Glutamatergic neuron (in vitro differentiated cells): ENCODE results near the gene MRM1. TPM values are rescaled to one million over a fixed set of nuclear protein-coding genes. Genes with fewer than 3 reads are reported as not detected.

Experiments
- DNase-seq: peaks from one replicate; pipeline ENCODE4 v3.0.0; 2022
- H3K27ac Mint-ChIP-seq: one replicate; pipeline ENCODE4 v1.8.0; 2020; ENCODE audit warnings: mild to moderate bottlenecking, mixed read lengths, inconsistent platforms; ENCODE audit not compliant: unreplicated experiment
- H3K27me3 Mint-ChIP-seq: one replicate; pipeline ENCODE4 v1.8.0; 2020; ENCODE audit warnings: mild to moderate bottlenecking, moderate library complexity, mixed read lengths, inconsistent platforms; ENCODE audit not compliant: unreplicated experiment
- H3K36me3 Mint-ChIP-seq: one replicate; pipeline ENCODE4 v1.8.0; 2020; ENCODE audit warnings: mild to moderate bottlenecking, mixed read lengths, inconsistent platforms; ENCODE audit not compliant: unreplicated experiment
- H3K4me1 Mint-ChIP-seq: one replicate; pipeline ENCODE4 v1.8.0; 2020; ENCODE audit warnings: mild to moderate bottlenecking, low read depth, mixed read lengths, inconsistent platforms; ENCODE audit not compliant: unreplicated experiment
- H3K4me3 Mint-ChIP-seq: one replicate; pipeline ENCODE4 v1.8.0; 2020; ENCODE audit warnings: mild to moderate bottlenecking, mixed read lengths, inconsistent platforms; ENCODE audit not compliant: unreplicated experiment
- H3K9me3 Mint-ChIP-seq: one replicate; pipeline ENCODE4 v1.8.0; 2020; ENCODE audit warnings: mild to moderate bottlenecking, moderate library complexity, mixed read lengths, inconsistent platforms; ENCODE audit not compliant: unreplicated experiment
- total RNA-seq: library from RNA; stranded (reverse); fragmentation: NEBNext Ultra II Directional; extraction: Animal tissue kit (Norgen Biotek cat#: 25700); gene quantifications from one replicate; pipeline ENCODE4 v1.2.1, GENCODE V29; 2021; ENCODE audit not compliant: unreplicated experiment
- TF ChIP-seq, protein P1 (sequence below): fragments of 200-600 bp; sonication (generic); IDR thresholded peaks from one replicate; pipeline ENCODE4 v1.5.0; 2021; ENCODE audit not compliant: partially characterized antibody, unreplicated experiment

MRM1 gene
- total RNA-seq, 1 donor from 2014 or later = 2.3 TPM

DNA sequence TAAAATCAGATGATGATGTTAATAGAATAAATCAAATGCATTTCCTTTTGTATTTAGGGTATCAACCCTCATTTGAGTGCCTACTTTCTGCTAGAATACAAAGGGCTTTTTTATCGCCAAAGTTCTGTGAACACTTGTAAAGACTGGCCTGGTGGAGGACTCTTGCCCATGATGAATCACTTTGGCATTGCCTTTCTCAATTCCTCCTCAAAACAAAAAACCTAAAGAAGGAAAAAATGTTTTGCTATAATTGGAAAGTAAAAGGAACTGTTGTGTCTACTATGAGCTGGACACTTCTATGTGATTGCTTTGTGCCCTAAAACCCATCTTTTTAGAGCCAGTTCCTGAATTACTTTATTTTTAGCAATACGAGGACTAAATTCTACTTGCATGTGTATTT lies 22.7 kb upstream of the MRM1 start:
- H3K27me3 Mint-ChIP-seq = no peaks in the 10 kb centered on the region
- H3K4me1 Mint-ChIP-seq = no peaks in the 10 kb centered on the region
- no peak for DNase-seq
- no peak overlapping the region for H3K27ac Mint-ChIP-seq
- no peak overlapping the region for H3K4me3 Mint-ChIP-seq
- H3K36me3 Mint-ChIP-seq = no peaks in the 10 kb centered on the region
- TF ChIP-seq, protein P1, sequence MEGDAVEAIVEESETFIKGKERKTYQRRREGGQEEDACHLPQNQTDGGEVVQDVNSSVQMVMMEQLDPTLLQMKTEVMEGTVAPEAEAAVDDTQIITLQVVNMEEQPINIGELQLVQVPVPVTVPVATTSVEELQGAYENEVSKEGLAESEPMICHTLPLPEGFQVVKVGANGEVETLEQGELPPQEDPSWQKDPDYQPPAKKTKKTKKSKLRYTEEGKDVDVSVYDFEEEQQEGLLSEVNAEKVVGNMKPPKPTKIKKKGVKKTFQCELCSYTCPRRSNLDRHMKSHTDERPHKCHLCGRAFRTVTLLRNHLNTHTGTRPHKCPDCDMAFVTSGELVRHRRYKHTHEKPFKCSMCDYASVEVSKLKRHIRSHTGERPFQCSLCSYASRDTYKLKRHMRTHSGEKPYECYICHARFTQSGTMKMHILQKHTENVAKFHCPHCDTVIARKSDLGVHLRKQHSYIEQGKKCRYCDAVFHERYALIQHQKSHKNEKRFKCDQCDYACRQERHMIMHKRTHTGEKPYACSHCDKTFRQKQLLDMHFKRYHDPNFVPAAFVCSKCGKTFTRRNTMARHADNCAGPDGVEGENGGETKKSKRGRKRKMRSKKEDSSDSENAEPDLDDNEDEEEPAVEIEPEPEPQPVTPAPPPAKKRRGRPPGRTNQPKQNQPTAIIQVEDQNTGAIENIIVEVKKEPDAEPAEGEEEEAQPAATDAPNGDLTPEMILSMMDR = no peak
- H3K9me3 Mint-ChIP-seq = peaks cover 3% of the 10 kb centered on the region

DNA sequence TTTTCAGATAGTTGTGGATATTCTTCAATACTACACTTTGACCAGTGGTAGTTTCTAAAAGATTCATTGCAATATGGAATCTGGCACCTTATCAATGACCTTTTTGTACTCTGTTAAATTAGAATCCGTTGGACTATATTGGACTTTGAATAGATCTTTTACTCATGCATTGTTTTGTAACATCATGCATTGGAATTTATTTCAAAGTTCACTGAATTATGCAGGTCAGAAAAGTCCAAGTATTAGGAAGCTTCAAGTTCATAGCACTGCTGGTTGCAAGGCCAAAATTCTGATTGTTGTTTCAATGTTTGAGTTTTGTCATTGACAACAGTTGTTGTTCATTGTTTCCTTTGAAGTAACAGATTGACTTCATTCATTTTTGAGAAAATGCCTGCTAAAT lies 17.6 kb upstream of the MRM1 start:
- Mint-ChIP-seq H3K4me1 (no peaks in the 10 kb centered on the region), H3K9me3 (peaks cover 1% of the 10 kb centered on the region), H3K36me3 (no peaks in the 10 kb centered on the region), H3K4me3 (no peak overlapping the region), H3K27ac (no peak overlapping the region), H3K27me3 (no peaks in the 10 kb centered on the region)
- no peak for DNase-seq
- TF ChIP-seq, protein P1 = no peak

DNA sequence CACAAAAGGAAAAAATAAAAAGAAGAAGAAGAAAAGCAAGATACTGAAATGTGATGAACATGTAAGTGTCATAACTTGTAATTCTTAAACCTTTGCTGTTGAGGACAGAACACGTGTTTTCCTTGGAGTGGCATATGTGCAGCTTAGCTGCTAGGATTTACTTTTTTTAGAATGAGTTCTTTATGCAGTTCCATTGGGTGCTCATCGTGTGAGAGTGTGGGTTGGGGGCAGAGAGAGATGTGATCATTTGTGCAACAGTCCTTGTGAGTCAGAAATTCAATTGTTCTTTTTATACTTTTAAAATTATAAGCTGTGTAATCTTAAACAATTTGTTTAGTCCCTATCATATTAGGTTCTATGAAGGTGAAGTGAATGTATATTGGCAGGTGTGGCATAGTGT lies 15.2 kb upstream of the MRM1 start:
- Mint-ChIP-seq H3K9me3 (peaks cover 1% of the 10 kb centered on the region), H3K4me3 (no peak overlapping the region), H3K36me3 (no peaks in the 10 kb centered on the region), H3K27ac (peak overlapping the region; percentile 64), H3K4me1 (no peaks in the 10 kb centered on the region), H3K27me3 (no peaks in the 10 kb centered on the region)
- DNase-seq = no peak
- TF ChIP-seq, protein P1 = no peak

DNA sequence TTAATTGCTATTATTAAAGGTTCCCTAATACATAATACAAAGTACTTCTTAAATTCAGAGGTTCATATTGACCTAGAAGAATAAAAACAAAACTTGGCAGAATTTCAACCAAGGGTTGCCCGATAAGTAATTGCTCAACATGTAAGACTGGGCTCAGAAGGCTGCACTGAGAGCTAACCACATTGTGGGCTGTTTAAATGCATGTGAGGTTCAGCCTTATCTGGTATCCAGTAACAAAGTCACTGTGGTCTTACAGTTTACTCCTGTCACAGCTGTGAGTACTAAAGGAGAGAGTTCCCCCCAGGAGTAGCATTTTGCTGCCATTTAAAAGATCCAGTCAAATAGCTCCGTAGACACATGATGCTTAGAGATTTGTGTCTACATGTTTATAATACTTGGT lies 11.3 kb upstream of the MRM1 start:
- H3K9me3 Mint-ChIP-seq = no peaks in the 10 kb centered on the region
- H3K27me3 Mint-ChIP-seq = peaks cover 2% of the 10 kb centered on the region
- no peaks in the 10 kb centered on the region for H3K36me3 Mint-ChIP-seq
- TF ChIP-seq, protein P1 = no peak
- H3K27ac Mint-ChIP-seq = no peak overlapping the region
- no peak for DNase-seq
- H3K4me3 Mint-ChIP-seq = no peak overlapping the region
- peaks cover 2% of the 10 kb centered on the region for H3K4me1 Mint-ChIP-seq

DNA sequence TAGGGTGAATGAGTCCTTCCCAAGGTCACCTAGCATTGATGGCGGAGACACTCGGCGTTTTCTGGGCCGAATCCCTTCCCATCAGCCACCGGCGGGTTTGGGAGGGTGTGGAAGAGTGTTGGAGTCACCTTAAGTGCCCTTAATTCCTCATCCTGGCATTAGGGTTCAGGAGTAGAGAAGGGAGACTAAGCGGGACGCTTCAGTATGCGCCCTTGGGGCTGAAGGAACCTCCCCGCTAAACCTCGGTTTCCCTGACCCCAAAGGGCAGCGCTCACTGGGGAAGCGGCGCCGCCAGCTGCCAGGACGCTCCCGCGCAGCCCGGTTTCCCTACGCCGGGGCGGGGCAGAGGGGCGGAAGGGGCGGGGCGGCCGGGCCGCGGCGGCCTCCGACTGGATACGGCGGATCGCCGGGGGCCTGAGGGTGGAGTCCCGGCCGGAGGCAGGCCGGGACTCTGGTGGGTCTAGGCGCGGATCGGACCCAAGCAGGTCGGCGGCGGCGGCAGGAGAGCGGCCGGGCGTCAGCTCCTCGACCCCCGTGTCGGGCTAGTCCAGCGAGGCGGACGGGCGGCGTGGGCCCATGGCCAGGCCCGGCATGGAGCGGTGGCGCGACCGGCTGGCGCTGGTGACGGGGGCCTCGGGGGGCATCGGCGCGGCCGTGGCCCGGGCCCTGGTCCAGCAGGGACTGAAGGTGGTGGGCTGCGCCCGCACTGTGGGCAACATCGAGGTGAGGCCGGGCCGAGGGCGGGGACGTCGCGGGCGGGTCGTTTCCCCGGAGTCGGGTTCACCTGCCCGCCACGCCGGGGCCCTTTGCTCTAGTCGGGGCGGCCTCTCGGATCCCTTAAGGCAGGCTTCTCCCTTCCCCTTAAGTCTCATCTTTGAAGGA lies 9.7 kb upstream of the MRM1 start, which contains the start of gene DHRS11:
Gene DHRS11, plus strand, starts transcription at position 446 of the 882 bp plus-strand sequence. Its CDS starts 131 bp downstream, at position 577.
- H3K9me3 Mint-ChIP-seq = no peaks in the 10 kb centered on the region
- TF ChIP-seq, protein P1 = no peak
- peak within 1 kb of the TSS; percentile 69 for H3K27ac Mint-ChIP-seq
- peak; percentile 89 for DNase-seq
- H3K4me3 Mint-ChIP-seq = peak within 1 kb of the TSS; percentile 82
- H3K36me3 Mint-ChIP-seq = peaks cover 5% of the 10 kb centered on the region
- H3K4me1 Mint-ChIP-seq = peaks cover 2% of the 10 kb centered on the region
- peaks cover 4% of the 10 kb centered on the region for H3K27me3 Mint-ChIP-seq
